PC-9 (cell line): ENCODE measurements around the gene PIK3C2G. TPM values are rescaled to one million over a fixed set of nuclear protein-coding genes. Genes with fewer than 3 reads are reported as not detected.
"Not testable (repeated sequence)": the region's sequence is repeated elsewhere in the genome, so short reads cannot be mapped to it uniquely, and the experiment has no call there.

ENCODE experiments used
- BruUV-seq: library from RNA; stranded (reverse); fragments of 400-500 nt; replicated peaks from 2 replicates; lab custom pipeline; 2021; lab: Mats Ljungman, UMichigan
- CTCF ChIA-PET: fragments of 300-600 bp; sonication (Branson Sonifier 250); formaldehyde crosslinking; loops from one replicate; lab custom pipeline; 2022; ENCODE audit warnings: antibody characterized with exemption; lab: Charles Lee
- POLR2A ChIA-PET: fragments of 300-600 bp; sonication (Branson Sonifier 250); formaldehyde crosslinking; loops from one replicate; lab custom pipeline; 2022; ENCODE audit warnings: antibody characterized with exemption; ENCODE audit not compliant: unreplicated experiment; lab: Charles Lee
- DNase-seq, 2 experiments: peaks; one replicate each; pipeline versions ENCODE4 v3.0.0 to v3.0.0-alpha.2; 2015 to 2022; ENCODE audit warnings: mixed read lengths in 1 of 2
- H2AFZ ChIP-seq: fragments of 200-600 bp; sonication (generic); 2 replicates; pipeline ENCODE4 v1.8.1; 2017; ENCODE audit warnings: antibody characterized with exemption
- H3F3A ChIP-seq: fragments of 200-600 bp; sonication (generic); 2 replicates; pipeline ENCODE4 v1.8.1; 2017; ENCODE audit warnings: antibody characterized with exemption, mild to moderate bottlenecking, low read depth; ENCODE audit not compliant: insufficient read depth
- H3K27ac ChIP-seq: fragments of 200-600 bp; sonication (generic); 2 replicates; pipeline ENCODE4 v1.6.1; 2016; ENCODE audit warnings: mixed run types
- H3K27me3 ChIP-seq: fragments of 200-600 bp; sonication (generic); 2 replicates; pipeline ENCODE4 v1.6.1; 2016; ENCODE audit warnings: low read depth, mixed run types; ENCODE audit not compliant: insufficient read depth
- H3K36me3 ChIP-seq: fragments of 200-600 bp; sonication (generic); 2 replicates; pipeline ENCODE4 v1.6.1; 2016; ENCODE audit warnings: low read depth, mixed run types
- H3K4me1 ChIP-seq: fragments of 200-600 bp; sonication (generic); replicated peaks from 2 replicates; pipeline ENCODE4 v1.6.1; 2016; ENCODE audit warnings: mixed run types; ENCODE audit not compliant: insufficient read depth
- H3K4me2 ChIP-seq: fragments of 200-600 bp; sonication (generic); 2 replicates; pipeline ENCODE4 v1.6.1; 2017; ENCODE audit warnings: mixed run types
- H3K4me3 ChIP-seq: fragments of 200-600 bp; sonication (generic); 2 replicates; pipeline ENCODE4 v1.6.1; 2016; ENCODE audit warnings: mixed run types
- H3K79me2 ChIP-seq: fragments of 200-600 bp; sonication (generic); 2 replicates; pipeline ENCODE4 v1.6.1; 2017; ENCODE audit warnings: low read depth, mixed run types
- H3K9me2 ChIP-seq: fragments of 200-600 bp; sonication (generic); 2 replicates; pipeline ENCODE4 v1.8.1; 2017; ENCODE audit warnings: mild to moderate bottlenecking; ENCODE audit not compliant: insufficient read depth
- H3K9me3 ChIP-seq: fragments of 200-600 bp; sonication (generic); 2 replicates; pipeline ENCODE4 v1.8.1; 2016; ENCODE audit warnings: low read depth; ENCODE audit not compliant: insufficient read depth
- H4K20me1 ChIP-seq: fragments of 200-600 bp; sonication (generic); 2 replicates; pipeline ENCODE4 v1.8.1; 2017; ENCODE audit not compliant: insufficient read depth
- EZH2 ChIP-seq: fragments of 200-600 bp; sonication (generic); IDR thresholded peaks from 2 replicates; pipeline ENCODE4 v1.8.0; 2017; ENCODE audit warnings: antibody characterized with exemption, low read depth
- intact Hi-C: fragments of 100-400 bp; cut with micrococcal nuclease; formaldehyde crosslinking; loops from one replicate; pipeline ENCODE4 v1.10.0; 2022; ENCODE audit not compliant: unreplicated experiment
- total RNA-seq: library from RNA; stranded (reverse); gene quantifications from 2 replicates; pipeline ENCODE4 v1.2.3, GENCODE V29; 2021
- TF ChIP-seq, protein P1 (sequence below): fragments of 200-600 bp; sonication (generic); conservative IDR thresholded peaks from 2 replicates; pipeline ENCODE4 v1.6.1; 2017; ENCODE audit warnings: mixed run types, antibody characterized with exemption, mild to moderate bottlenecking, moderate library complexity

The PIK3C2G gene
- total RNA-seq, 1 experiment from 2014 or later, result 1.4 TPM

DNA sequence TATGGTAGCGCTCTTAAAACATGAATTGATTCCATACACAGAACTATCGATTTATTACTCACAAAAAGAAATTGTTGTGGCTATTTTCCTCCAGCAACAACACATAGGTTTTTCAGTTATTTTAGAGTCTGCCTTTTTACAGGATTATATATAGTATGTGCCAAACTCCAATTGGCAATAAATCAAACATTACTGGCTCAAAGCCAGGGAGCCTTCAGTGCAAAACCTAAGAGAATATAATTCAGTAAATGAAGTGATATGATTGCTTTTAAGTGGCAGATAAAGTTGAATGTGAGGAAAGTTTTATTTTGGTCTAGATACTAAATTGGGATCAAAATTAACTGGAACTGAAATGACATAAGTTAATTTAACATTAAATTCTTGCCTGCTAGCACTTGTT is 234.8 kb downstream of the PIK3C2G start:
- Histone ChIP-seq H3K9me3 (no peaks in the 10 kb centered on the region), H4K20me1 (no peaks in the 10 kb centered on the region), H3K4me2 (no peak overlapping the region), H3K9me2 (no peaks in the 10 kb centered on the region), H3K27me3 (no peaks in the 10 kb centered on the region), H2AFZ (no peak overlapping the region), H3K36me3 (no peaks in the 10 kb centered on the region), H3K27ac (no peak overlapping the region), H3F3A (no peaks in the 10 kb centered on the region), H3K4me3 (no peak overlapping the region), H3K4me1 (no peaks in the 10 kb centered on the region), H3K79me2 (no peaks in the 10 kb centered on the region)
- no peak for DNase-seq
- POLR2A ChIA-PET, result no interaction called here
- TF ChIP-seq EZH2, result no peak
- TF ChIP-seq, protein P1, sequence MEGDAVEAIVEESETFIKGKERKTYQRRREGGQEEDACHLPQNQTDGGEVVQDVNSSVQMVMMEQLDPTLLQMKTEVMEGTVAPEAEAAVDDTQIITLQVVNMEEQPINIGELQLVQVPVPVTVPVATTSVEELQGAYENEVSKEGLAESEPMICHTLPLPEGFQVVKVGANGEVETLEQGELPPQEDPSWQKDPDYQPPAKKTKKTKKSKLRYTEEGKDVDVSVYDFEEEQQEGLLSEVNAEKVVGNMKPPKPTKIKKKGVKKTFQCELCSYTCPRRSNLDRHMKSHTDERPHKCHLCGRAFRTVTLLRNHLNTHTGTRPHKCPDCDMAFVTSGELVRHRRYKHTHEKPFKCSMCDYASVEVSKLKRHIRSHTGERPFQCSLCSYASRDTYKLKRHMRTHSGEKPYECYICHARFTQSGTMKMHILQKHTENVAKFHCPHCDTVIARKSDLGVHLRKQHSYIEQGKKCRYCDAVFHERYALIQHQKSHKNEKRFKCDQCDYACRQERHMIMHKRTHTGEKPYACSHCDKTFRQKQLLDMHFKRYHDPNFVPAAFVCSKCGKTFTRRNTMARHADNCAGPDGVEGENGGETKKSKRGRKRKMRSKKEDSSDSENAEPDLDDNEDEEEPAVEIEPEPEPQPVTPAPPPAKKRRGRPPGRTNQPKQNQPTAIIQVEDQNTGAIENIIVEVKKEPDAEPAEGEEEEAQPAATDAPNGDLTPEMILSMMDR, result no peak
- no TSS peak for BruUV-seq
- CTCF ChIA-PET, result no interaction called here
- intact Hi-C loops, result no loop called here

DNA sequence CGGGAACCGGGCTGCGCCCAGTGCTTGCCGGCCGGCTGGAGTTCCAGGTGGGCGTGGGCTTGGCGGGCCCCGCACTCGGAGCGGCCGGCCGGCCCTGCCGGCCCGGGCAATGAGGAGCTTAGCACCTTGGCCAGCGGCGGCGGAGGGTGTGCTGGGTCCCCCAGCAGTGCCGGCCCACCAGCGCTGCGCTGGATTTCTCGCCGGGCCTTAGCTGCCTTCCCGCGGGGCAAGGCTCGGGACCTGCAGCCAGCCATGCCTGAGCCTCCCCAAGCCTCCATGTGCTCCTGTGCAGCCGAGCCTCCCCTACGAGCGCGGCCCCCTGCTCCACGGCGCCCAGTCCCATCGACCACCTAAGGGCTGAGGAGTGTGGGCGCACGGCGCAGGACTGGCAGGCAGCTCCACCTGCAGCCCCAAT is 238.8 kb downstream of the PIK3C2G start:
- CTCF ChIA-PET, DNase-seq: not testable (repeated sequence)

DNA sequence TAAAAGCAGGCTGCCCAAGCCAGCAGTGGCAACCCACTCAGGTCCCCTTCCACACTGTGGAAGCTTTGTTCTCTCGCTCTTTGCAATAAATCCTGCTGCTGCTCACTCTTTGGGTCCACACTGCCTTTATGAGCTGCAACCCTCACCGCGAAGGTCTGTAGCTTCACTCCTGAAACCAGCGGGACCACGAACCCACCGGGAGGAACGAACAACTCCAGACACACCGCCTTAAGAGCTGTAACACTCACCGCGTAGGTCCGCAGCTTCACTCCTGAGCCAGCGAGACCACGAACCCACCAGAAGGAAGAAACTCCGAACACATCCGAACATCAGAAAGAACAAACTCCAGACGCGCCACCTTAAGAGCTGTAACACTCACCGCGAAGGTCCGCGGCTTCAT is 239.4 kb downstream of the PIK3C2G start:
- H3F3A ChIP-seq, H4K20me1 ChIP-seq, H3K4me2 ChIP-seq, H3K36me3 ChIP-seq, DNase-seq, H3K79me2 ChIP-seq, H3K9me2 ChIP-seq, CTCF ChIA-PET, intact Hi-C loops, H3K4me1 ChIP-seq, H3K27me3 ChIP-seq, H3K27ac ChIP-seq, H2AFZ ChIP-seq, H3K9me3 ChIP-seq, H3K4me3 ChIP-seq, BruUV-seq, POLR2A ChIA-PET: not testable (repeated sequence)

More for the DNA sequence above, 238.8 kb downstream of the PIK3C2G start:
- H3K79me2 ChIP-seq, H3K27ac ChIP-seq, H2AFZ ChIP-seq, intact Hi-C loops, H3K27me3 ChIP-seq, H3K4me1 ChIP-seq, H3K9me3 ChIP-seq, H3K36me3 ChIP-seq, H4K20me1 ChIP-seq, H3K9me2 ChIP-seq, POLR2A ChIA-PET, H3F3A ChIP-seq, H3K4me2 ChIP-seq, H3K4me3 ChIP-seq, BruUV-seq: not testable (repeated sequence)

DNA sequence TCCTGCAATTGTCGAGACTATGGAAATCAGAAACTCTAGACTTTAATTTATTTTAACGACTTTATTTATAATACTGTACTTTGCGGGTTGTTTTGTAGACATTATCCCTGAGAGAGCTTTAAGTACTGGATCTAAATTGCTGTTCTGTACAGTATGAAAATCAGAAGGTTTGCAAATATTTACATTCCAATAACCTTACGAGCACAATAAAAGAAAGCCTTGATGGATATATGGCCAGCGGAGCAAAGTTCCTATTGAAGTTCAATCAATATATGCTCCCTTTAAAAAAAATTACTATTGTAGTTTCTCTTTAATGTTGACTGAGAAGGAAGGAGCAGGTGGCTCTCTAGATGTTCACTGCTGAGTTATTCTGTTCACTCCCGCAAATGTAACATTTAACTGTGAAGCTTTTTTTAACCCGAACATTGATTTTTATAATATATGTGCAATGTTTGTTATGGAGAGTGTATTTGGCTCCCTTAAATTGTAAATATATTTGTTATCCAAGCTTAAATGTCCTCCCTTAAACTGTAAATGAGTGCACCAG is 241.2 kb downstream of the PIK3C2G start:
- H3K36me3 ChIP-seq, result no peaks in the 10 kb centered on the region
- CTCF ChIA-PET, result no interaction called here

More for the DNA sequence above, 241.2 kb downstream of the PIK3C2G start:
- Histone ChIP-seq H4K20me1 (no peaks in the 10 kb centered on the region), H3K4me1 (no peaks in the 10 kb centered on the region), H3K27ac (no peak overlapping the region), H3K27me3 (no peaks in the 10 kb centered on the region), H3K9me3 (no peaks in the 10 kb centered on the region), H3K4me3 (no peak overlapping the region), H2AFZ (no peak overlapping the region), H3F3A (no peaks in the 10 kb centered on the region), H3K4me2 (no peak overlapping the region), H3K79me2 (no peaks in the 10 kb centered on the region), H3K9me2 (no peaks in the 10 kb centered on the region)
- TF ChIP-seq EZH2, result no peak
- TF ChIP-seq, protein P1, result no peak
- POLR2A ChIA-PET, result no interaction called here
- no peak for DNase-seq
- intact Hi-C loops, result no loop called here
- no TSS peak for BruUV-seq
